Colon (tissue), 2 donors: ENCODE data around the gene CCDC187.

Experiments used
- FAIRE-seq: peaks from 2 replicates; lab custom pipeline; 2012; peaks lifted over from hg19 to GRCh38; lab: Jason Lieb, UNC
- donor health status: control.
- donor health status: control.

CCDC187 gene

DNA sequence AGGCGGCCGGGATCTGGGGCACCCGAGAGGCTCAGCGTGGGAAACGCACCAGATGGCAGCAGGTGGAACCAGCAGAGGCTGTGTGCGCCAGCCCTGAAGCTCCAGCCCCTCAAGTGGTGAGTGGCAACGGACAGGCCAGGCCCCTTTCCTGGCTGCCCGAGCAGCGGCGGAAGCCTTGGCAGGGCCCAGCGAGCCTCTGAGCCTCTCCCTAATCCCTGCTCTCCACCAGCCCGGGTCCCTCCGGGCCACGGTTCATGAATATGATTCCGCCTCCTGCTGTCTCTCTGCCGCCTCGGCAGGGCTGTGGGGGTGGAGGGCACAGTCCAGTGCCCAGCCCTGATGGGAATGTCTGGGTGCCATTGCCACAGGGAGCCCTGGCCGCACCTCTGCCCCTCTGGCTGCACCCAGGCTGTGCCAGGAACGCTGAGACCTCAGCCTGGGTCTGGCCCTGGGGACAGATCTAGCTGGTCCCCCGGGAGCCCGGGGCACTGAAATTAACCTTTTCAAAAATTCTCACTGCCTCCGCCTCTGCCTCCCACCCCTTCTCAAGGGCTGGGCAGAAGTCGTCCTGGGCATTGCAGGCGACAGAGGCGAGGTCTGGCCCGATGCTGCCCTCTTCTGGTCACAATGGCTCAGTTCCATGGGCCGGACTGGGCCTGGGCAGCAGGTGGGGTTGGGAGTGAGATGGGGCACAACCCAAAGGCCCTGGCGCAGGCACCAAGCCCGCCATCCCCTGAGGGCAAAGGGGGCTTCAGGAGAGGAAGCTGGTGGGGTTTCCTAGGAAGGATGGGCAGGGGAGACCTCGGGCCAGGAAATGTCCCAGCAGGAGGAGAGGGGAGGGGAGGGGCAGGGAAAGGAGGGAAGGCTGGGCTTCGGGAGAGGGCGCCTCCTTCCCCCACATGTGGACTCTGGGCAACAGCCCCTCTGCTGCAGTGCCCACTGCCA, 20.3 kb downstream of the CCDC187 start:
- no peak for FAIRE-seq

DNA sequence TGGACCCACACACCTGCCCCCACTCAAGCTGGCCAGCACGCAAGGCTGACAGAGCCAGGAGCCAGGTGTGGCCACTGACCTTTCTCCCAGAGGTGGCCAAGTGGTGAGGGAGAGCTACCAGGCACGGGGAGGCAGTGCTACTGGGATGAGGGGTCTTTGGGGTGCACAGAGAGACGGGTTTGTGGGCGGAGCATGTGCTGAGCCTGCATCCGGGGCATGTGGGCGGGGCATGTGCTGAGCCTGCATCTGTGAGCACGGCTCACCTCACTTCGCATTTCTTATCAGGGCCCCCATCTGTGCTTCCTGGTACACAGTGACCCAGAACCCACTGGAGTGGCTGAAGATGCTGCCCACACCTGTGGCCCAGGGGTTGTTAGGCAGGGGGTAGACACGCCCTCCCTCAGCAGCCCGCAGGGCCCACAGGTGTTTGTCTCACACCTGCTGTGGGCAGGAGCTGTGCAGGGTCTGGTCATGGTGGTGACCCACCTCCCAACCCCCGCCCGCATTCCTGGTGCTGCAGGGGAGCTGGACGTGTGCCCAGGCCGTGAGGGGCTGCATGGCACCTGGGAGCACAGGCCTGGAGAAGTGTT, 21.5 kb downstream of the CCDC187 start:
- FAIRE-seq: no peak

- FAIRE-seq: no peak
These were observed 22.2 kb downstream of the CCDC187 start for GRCh38 chr9:136281421-136282271.

GRCh38 chr9:136280535-136281315, 23.2 kb downstream of the CCDC187 start:
- no peak for FAIRE-seq

DNA sequence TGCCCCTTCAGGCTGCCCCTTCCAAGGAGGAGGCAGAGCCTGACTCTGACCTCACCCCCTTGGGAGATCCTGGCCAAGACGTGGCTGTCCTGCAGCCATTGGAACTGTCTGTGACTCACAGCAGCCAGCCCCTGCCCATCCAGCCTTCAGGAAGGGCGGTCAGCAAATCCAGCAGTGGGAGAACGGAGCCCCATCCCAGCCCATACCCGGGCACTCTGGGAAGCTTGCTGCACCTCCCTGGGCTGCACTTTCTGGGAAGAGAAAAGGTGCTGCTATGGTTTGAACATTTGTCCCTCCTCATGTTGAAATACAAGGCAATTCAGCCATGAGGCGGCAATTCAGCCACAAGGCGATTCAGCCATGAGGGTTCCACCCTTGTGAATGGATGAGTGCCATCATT, 24.4 kb downstream of the CCDC187 start:
- no peak for FAIRE-seq

DNA sequence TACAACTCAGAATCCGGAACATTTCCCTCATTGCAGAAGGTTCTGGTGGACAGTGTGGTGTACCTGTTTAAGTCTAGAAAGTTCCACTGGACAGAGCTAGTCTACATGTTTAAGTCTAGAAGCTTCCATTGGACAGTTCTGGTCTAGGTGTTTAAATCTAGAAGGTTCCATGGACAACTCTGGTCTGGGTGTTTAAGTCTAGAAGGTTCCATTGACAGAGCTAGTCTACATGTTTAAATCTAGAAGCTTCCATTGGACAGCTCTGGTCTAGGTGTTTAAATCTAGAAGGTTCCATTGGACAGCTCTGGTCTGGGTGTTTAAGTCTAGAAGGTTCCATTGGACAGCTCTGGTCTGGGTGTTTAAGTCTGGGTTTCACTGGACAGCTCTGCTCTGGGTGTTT, 25.0 kb downstream of the CCDC187 start:
- FAIRE-seq: no peak

GRCh38 chr9:136278221-136278620, 25.7 kb downstream of the CCDC187 start:
- no peak for FAIRE-seq

DNA sequence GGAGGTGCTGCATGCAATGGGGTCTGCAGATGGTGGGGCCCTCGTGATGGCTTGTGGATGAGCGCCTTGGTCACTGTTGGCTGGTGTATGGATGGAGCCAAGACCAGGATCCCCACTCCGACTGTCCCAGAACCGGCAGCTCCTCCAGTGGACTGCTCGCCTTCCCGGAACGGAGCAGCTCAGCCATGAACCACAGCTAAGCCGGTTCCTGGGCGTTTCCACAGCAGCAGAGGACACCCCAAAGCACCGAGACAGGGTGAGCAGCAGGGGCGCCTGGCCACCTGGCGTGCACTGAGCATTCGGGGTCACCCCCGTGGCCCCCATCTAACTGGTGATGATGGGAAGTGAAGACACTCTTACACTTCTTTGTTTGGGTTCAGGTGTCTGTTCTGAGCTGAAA, 26.1 kb downstream of the CCDC187 start:
- no peak for FAIRE-seq

DNA sequence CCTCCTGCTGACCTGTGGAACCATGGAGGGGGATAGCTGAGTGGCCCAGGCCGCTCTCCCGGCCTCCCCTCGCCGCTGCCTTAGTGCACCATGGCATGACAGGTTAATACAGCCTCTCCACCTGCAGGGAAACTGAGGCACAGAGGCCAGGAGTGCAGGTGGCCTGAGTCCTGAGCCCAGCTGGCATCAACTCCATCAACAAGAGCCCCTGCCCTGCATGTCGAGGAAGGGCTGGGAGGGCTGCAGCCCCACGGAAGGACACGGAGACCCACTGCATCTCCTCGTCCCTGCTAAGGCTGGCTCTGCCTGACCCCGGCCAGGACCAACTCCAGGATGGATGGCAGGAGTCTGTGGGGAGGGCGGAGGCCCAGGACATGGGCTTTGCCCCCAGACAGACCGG, 27.2 kb downstream of the CCDC187 start:
- no peak for FAIRE-seq

GRCh38 chr9:136275655-136276429, 28.1 kb downstream of the CCDC187 start:
- FAIRE-seq: no peak

DNA sequence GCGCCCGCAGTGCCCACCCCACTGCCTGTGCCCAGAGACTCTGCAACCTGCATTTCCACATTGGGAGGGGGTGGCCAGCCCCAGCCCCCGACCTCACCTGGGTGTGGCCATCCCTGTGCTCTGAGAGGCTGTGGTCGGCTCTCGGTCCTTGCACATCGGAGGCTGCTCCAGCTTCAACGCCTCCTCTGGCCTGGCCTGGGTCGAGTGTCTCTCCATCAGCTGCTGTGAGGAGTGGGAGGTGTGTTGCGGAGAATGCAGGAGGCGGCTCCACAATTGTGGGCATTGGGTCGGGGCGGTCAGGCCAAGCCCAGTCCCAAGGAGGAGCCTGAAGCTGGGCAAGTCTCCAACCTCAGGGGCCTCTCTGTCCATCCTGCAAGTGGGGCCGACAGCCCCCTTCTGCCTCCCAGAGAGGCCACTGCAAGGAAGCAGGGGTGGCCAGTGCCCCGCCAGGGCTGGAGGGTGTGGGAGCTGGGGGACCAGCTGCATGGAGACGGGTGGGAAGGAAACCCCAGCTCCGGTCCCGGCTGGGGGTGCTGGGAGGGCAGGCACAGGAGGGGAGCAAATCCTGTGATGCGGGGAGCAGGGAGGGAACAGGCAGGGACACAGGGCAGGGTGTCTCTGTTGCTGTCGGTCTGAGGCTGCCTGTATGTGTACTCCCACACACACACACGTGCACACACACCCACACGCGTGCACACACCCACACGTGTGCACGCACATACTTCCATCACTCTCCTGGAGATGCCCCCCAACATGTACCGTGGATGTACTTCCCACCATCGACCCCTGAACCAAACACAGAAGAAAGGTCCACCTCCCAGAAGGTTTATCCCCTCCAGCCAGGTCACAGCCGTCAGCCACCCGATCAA, 28.9 kb downstream of the CCDC187 start:
- no peak for FAIRE-seq

GRCh38 chr9:136273921-136274785, 29.7 kb downstream of the CCDC187 start:
- no peak for FAIRE-seq

DNA sequence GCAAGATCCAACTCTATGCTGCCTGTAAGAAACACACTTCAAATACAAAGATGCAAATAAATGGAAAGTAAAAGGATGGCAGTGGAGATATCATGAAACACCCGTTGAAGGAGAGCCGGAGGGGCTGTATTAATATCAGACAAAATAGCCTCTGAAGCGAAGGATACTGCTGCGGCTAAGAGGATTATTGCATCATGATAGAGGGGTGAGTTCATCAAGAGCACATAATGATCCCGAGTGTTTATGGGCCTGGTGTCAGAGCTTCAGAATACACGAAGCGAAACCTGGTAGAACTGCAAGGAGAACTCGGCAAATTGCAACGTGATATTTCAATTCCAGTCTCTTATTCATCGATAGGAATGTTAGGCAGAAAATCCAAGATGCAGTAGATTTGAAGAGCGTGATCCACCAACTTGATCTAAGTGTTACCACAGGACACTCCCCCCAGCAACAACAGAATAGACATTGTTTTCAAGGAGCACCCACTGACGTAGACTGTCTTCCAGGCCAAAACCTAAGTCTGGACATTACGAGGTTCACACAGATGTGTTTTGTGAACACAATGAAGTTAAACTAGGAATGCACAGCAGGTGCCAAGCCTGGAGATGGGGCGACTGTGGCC, 30.5 kb downstream of the CCDC187 start:
- no peak for FAIRE-seq

DNA sequence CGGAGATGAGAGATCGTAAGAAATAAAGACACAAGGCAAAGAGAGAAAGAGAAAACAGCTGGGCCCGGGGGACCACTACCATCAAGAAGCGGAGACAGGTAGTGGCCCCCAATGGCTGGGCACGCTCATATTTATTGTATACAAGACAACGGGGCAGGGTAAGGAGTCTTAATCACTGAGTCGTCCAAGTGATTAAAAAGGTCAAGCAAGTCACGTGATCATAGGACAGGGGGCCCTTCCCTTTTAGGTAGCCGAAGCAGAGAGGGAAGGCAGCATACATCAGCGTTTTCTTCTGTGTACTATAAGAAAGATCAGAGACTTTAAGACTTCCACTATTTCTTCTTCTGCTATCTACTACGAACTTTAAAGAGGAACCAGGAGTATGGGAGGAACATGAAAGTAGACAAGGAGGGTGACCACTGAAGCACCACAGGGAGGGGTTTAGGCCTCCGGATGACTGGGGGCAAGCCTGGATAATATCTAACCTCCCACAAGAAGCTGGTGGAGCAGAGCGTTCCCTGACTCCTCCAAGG, 33.7 kb downstream of the CCDC187 start:
- no peak for FAIRE-seq

DNA sequence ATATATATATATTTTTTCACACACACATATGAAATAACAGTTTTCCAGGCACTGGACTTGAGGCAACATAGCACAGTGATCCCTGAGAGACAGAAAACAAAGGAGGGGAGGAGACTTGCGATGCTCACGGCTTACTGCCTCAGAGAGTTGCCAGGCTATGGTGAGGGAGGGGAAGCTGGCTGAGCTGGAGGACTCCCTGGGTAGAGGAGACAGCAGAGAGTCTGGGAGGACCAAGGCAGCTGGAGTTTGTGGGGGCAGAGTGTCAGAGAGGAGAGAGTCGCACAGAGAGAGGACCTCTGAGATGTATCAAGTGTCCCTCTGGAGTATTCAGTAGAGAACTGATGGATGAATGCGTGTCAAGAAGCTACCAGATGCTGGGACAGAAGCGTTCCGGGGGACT, 35.2 kb downstream of the CCDC187 start:
- FAIRE-seq: no peak

GRCh38 chr9:136268318-136268717, 35.6 kb downstream of the CCDC187 start:
- no peak for FAIRE-seq

DNA sequence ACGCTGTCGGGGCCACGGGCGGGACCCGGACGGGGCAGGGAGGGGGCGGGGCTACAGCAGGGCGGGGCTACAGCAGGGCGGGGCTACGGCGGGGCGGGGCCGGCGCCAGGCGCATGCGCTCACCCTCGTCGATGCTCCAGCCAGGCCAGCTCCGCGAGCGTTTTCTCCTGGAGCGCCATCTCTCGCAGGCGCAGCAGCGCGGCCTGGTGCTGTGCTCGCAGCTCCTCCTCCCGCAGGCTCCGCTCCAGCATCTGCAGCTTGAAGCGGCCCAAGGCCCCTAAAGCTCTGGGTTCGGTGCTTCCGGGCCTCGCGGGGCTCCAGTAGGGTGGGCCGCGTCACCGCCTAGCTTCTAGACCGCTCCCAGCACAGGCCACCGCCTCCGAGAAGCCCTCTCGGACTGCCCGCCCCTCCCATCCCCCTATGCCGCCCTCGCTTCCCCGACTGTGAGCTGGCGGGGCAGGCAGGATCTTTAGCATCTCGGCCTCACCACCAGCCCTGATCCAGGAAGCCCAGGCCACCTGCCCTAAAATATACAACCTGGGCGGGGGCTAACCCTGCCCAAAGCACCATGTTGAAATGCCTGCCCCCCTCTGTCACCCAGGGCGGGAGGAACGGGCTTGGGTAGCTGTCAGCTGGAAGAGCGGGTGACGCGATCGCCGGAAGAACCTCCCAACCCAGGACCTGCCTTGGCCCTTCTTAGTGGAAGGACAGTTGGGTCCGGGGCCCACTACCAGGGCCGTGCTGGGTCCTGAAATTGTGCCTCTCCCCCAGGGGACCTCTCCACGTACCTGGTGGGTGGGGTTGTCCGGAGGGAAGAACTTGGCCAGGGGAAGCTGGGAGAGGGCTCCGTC, 36.4 kb downstream of the CCDC187 start:
- FAIRE-seq: no peak
